H54 (cell line): ENCODE measurements around the gene EEPD1.
A peak's percentile ranks its signal among the peaks of the same experiment; 100 is the strongest.

Source experiments
- DNase-seq: peaks from one replicate; pipeline ENCODE4 v3.0.0; 2011; ENCODE audit warnings: low spot score, mixed read lengths; ENCODE audit not compliant: insufficient read length
- FAIRE-seq: peaks from 3 replicates; lab custom pipeline; 2011; peaks lifted over from hg19 to GRCh38; lab: Jason Lieb, UNC
- POLR2A ChIP-seq: IDR thresholded peaks from 2 replicates; pipeline ENCODE4 v1.6.1; 2011; ENCODE audit warnings: low read depth, mild to moderate bottlenecking, low read length

EEPD1 gene

GRCh38 chr7:36289833-36290661, 137.0 kb downstream of the EEPD1 start:
- FAIRE-seq (no peak), DNase-seq (no peak)
- no peak for TF ChIP-seq POLR2A

- peak; percentile 89 for DNase-seq
- no peak for TF ChIP-seq POLR2A
- FAIRE-seq: no peak
Measured at GRCh38 chr7:36291387-36292316, 138.6 kb downstream of the EEPD1 start.

- TF ChIP-seq POLR2A: no peak
- DNase-seq (no peak), FAIRE-seq (no peak)
Measured at GRCh38 chr7:36295090-36295489, 142.0 kb downstream of the EEPD1 start.

- DNase-seq: no peak
- FAIRE-seq: no peak
- no peak for TF ChIP-seq POLR2A
Measured at GRCh38 chr7:36296284-36296683, 143.2 kb downstream of the EEPD1 start.

- FAIRE-seq (no peak), DNase-seq (no peak)
- no peak for TF ChIP-seq POLR2A
Measured at GRCh38 chr7:36297364-36298009, 144.4 kb downstream of the EEPD1 start.

- no peak for DNase-seq
- FAIRE-seq: no peak
- TF ChIP-seq POLR2A: no peak
Measured at GRCh38 chr7:36298106-36298505, 145.1 kb downstream of the EEPD1 start.

- DNase-seq (no peak), FAIRE-seq (no peak)
- TF ChIP-seq POLR2A: no peak
Measured at GRCh38 chr7:36299223-36299774, 146.2 kb downstream of the EEPD1 start.

GRCh38 chr7:36299823-36300341, 146.8 kb downstream of the EEPD1 start:
- DNase-seq: no peak

GRCh38 chr7:36300696-36301350, 147.8 kb downstream of the EEPD1 start:
- DNase-seq: no peak
- no peak for FAIRE-seq
- TF ChIP-seq POLR2A: no peak

More at GRCh38 chr7:36299823-36300341, 146.8 kb downstream of the EEPD1 start:
- no peak for FAIRE-seq
- TF ChIP-seq POLR2A: no peak

GRCh38 chr7:36301914-36302771, 149.1 kb downstream of the EEPD1 start:
- FAIRE-seq (no peak), DNase-seq (no peak)

GRCh38 chr7:36303202-36304098, 150.4 kb downstream of the EEPD1 start:
- FAIRE-seq (peak; percentile 30), DNase-seq (peak; percentile 90)
- TF ChIP-seq POLR2A: no peak

More at GRCh38 chr7:36301914-36302771, 149.1 kb downstream of the EEPD1 start:
- TF ChIP-seq POLR2A: no peak
